CD4-positive, CD25-positive, alpha-beta regulatory T cell (primary cell): Measurements from ENCODE around the gene VASP. TPM values are rescaled to one million over a fixed set of nuclear protein-coding genes. Genes with fewer than 3 reads are reported as not detected.

Experiments
- ATAC-seq, 2 donors: fragments of 150-1000 bp; cut with Tn5 transposase; one replicate each; pipeline ENCODE4 v1.10.0; 2021; ENCODE audit warnings: low read depth in 2 of 2, moderate number of reproducible peaks in 2 of 2, moderate library complexity in 1 of 2
- DNase-seq, 3 donors: peaks; one replicate each; pipeline versions ENCODE4 v3.0.0 to v3.0.0-alpha.2; 2012 to 2022; ENCODE audit warnings: mixed read lengths in 1 of 3
- H3K27ac ChIP-seq: one replicate; pipeline ENCODE4 v1.7.0; 2013; ENCODE audit warnings: mild to moderate bottlenecking, low read length; ENCODE audit not compliant: insufficient read depth, poor library complexity, severe bottlenecking
- H3K27me3 ChIP-seq: one replicate; pipeline ENCODE4 v1.7.0; 2013; ENCODE audit warnings: low read length; ENCODE audit not compliant: control insufficient read depth, insufficient read depth
- H3K36me3 ChIP-seq: one replicate; pipeline ENCODE4 v1.7.0; 2013; ENCODE audit warnings: mild to moderate bottlenecking, low read length, moderate library complexity; ENCODE audit not compliant: control insufficient read depth, insufficient read depth
- H3K4me1 ChIP-seq: 2 replicates; pipeline ENCODE4 v1.7.0; 2013; ENCODE audit warnings: mild to moderate bottlenecking, low read length; ENCODE audit not compliant: insufficient read depth, control insufficient read depth, poor library complexity, severe bottlenecking
- H3K4me3 ChIP-seq: one replicate; pipeline ENCODE4 v1.7.0; 2013; ENCODE audit warnings: low read depth, mild to moderate bottlenecking, low read length, moderate library complexity
- H3K9me3 ChIP-seq, 2 experiments: 1 replicate in 1 of 2; 2 replicates in 1 of 2; pipeline ENCODE4 v1.7.0; 2013; ENCODE audit warnings: low read length in 2 of 2, mild to moderate bottlenecking in 1 of 2, moderate library complexity in 1 of 2; ENCODE audit not compliant: control insufficient read depth in 2 of 2
- H3K27ac Mint-ChIP-seq, 3 donors: one replicate each; pipeline ENCODE4 v1.8.0; 2020 to 2022; ENCODE audit warnings: mild to moderate bottlenecking in 3 of 3, mixed read lengths in 3 of 3, moderate library complexity in 2 of 3
- H3K27me3 Mint-ChIP-seq: one replicate; pipeline ENCODE4 v1.8.0; 2022; ENCODE audit warnings: mild to moderate bottlenecking, mixed read lengths
- H3K36me3 Mint-ChIP-seq: one replicate; pipeline ENCODE4 v1.8.0; 2020; ENCODE audit warnings: mixed read lengths
- H3K4me1 Mint-ChIP-seq, 4 donors: one replicate each; pipeline ENCODE4 v1.8.0; 2020 to 2022; ENCODE audit warnings: mixed read lengths in 4 of 4, mild to moderate bottlenecking in 1 of 4
- H3K4me3 Mint-ChIP-seq, 4 donors: one replicate each; pipeline ENCODE4 v1.8.0; 2020 to 2022; ENCODE audit warnings: mild to moderate bottlenecking in 4 of 4, mixed read lengths in 4 of 4, moderate library complexity in 3 of 4
- H3K9me3 Mint-ChIP-seq, 7 donors: one replicate each; pipeline ENCODE4 v1.8.0; 2020 to 2022; ENCODE audit warnings: mixed read lengths in 7 of 7, mild to moderate bottlenecking in 3 of 7, moderate library complexity in 2 of 7
- polyA plus RNA-seq, 4 donors: library from polyadenylated mRNA; unstranded; fragments of 300-500 nt; fragmentation: Illumina TruSeq; gene quantifications; one replicate each; pipeline ENCODE4 v1.2.3, GENCODE V29; 2021
- total RNA-seq: library from RNA; stranded (reverse); gene quantifications from one replicate; pipeline ENCODE4 v1.2.3, GENCODE V29; 2022

VASP gene
- total and polyA plus RNA-seq, 5 donors from 2014 or later = 40.3 to 115 (median 50.5) TPM

GRCh38 chr19:45558399-45558878 lies 51.2 kb downstream of the VASP start:
- H3K27ac Mint-ChIP-seq = peak overlapping the region in 2 of 3 donors; percentile 34 to 79
- H3K36me3 ChIP-seq = no peaks in the 10 kb centered on the region
- no peak overlapping the region for H3K4me3 Mint-ChIP-seq

GRCh38 chr19:45560038-45560437 lies 52.8 kb downstream of the VASP start:
- ATAC-seq = no peak
- Histone ChIP-seq H3K27me3 (no peaks in the 10 kb centered on the region), H3K4me3 (no peak overlapping the region), H3K36me3 (no peaks in the 10 kb centered on the region), H3K4me1 (peaks cover 9% of the 10 kb centered on the region), H3K9me3 (no peaks in the 10 kb centered on the region), H3K27ac (no peak overlapping the region)
- Mint-ChIP-seq H3K4me3 (no peak overlapping the region), H3K9me3 (no peaks in the 10 kb centered on the region), H3K4me1 (peaks cover 5 to 57% (median 20%) of the 10 kb centered on the region in 4 donors), H3K27me3 (no peaks in the 10 kb centered on the region), H3K36me3 (no peaks in the 10 kb centered on the region), H3K27ac (peak overlapping the region in 2 of 3 donors; percentile 68 to 84)
- no peak for DNase-seq

More at GRCh38 chr19:45558399-45558878, 51.2 kb downstream of the VASP start:
- ATAC-seq (peak; percentile 93 to 94), DNase-seq (peak; percentile 48 to 83 (median 80))
- Histone ChIP-seq H3K4me3 (no peak overlapping the region), H3K27ac (no peak overlapping the region), H3K4me1 (no peaks in the 10 kb centered on the region), H3K27me3 (no peaks in the 10 kb centered on the region), H3K9me3 (no peaks in the 10 kb centered on the region)
- no peaks in the 10 kb centered on the region for H3K9me3 Mint-ChIP-seq
- H3K27me3 Mint-ChIP-seq = no peaks in the 10 kb centered on the region
- no peaks in the 10 kb centered on the region for H3K36me3 Mint-ChIP-seq
- peaks cover 5 to 46% (median 16%) of the 10 kb centered on the region in 4 donors for H3K4me1 Mint-ChIP-seq

GRCh38 chr19:45560686-45561085 lies 53.4 kb downstream of the VASP start:
- Histone ChIP-seq H3K4me1 (peaks cover 9% of the 10 kb centered on the region), H3K27me3 (no peaks in the 10 kb centered on the region), H3K9me3 (no peaks in the 10 kb centered on the region), H3K36me3 (no peaks in the 10 kb centered on the region), H3K27ac (no peak overlapping the region), H3K4me3 (no peak overlapping the region)
- Mint-ChIP-seq H3K36me3 (no peaks in the 10 kb centered on the region), H3K9me3 (no peaks in the 10 kb centered on the region), H3K4me1 (peaks cover 5 to 57% (median 20%) of the 10 kb centered on the region in 4 donors), H3K27ac (peak overlapping the region; percentile 70 to 87 (median 84)), H3K27me3 (no peaks in the 10 kb centered on the region), H3K4me3 (peak overlapping the region in 1 of 4 donors; percentile 59)
- DNase-seq (no peak), ATAC-seq (no peak)

GRCh38 chr19:45564131-45564780 lies 57.0 kb downstream of the VASP start:
- peaks cover 9% of the 10 kb centered on the region for H3K4me1 ChIP-seq
- H3K9me3 Mint-ChIP-seq = no peaks in the 10 kb centered on the region
- no peak overlapping the region for H3K4me3 ChIP-seq
- no peaks in the 10 kb centered on the region for H3K27me3 Mint-ChIP-seq
- H3K36me3 Mint-ChIP-seq = no peaks in the 10 kb centered on the region
- no peak overlapping the region for H3K4me3 Mint-ChIP-seq
- peak overlapping the region; percentile 83 to 95 (median 92) for H3K27ac Mint-ChIP-seq
- no peaks in the 10 kb centered on the region for H3K9me3 ChIP-seq
- DNase-seq (no peak), ATAC-seq (no peak)
- no peak overlapping the region for H3K27ac ChIP-seq
- no peaks in the 10 kb centered on the region for H3K36me3 ChIP-seq
- no peaks in the 10 kb centered on the region for H3K27me3 ChIP-seq
- peaks cover 8 to 41% (median 16%) of the 10 kb centered on the region in 4 donors for H3K4me1 Mint-ChIP-seq

- H3K36me3 ChIP-seq = no peaks in the 10 kb centered on the region
- no peaks in the 10 kb centered on the region for H3K9me3 Mint-ChIP-seq
- no peaks in the 10 kb centered on the region for H3K9me3 ChIP-seq
- no peak overlapping the region for H3K4me3 ChIP-seq
- H3K27ac ChIP-seq = no peak overlapping the region
- peak overlapping the region in 1 of 3 donors; percentile 71 for H3K27ac Mint-ChIP-seq
- DNase-seq (no peak), ATAC-seq (no peak)
- H3K4me1 Mint-ChIP-seq = peaks cover 13 to 31% (median 21%) of the 10 kb centered on the region in 4 donors
- no peaks in the 10 kb centered on the region for H3K27me3 Mint-ChIP-seq
- H3K27me3 ChIP-seq = no peaks in the 10 kb centered on the region
- H3K4me3 Mint-ChIP-seq = no peak overlapping the region
- H3K4me1 ChIP-seq = peaks cover 9% of the 10 kb centered on the region
- H3K36me3 Mint-ChIP-seq = peaks cover 3% of the 10 kb centered on the region
These were observed 60.3 kb downstream of the VASP start for GRCh38 chr19:45567609-45568008.

- peaks cover 6% of the 10 kb centered on the region for H3K36me3 Mint-ChIP-seq
- H3K27ac Mint-ChIP-seq = no peak overlapping the region
- ATAC-seq = no peak
These were observed 61.5 kb downstream of the VASP start for GRCh38 chr19:45568732-45569131.

GRCh38 chr19:45569619-45570421 lies 62.5 kb downstream of the VASP start:
- no peaks in the 10 kb centered on the region for H3K36me3 ChIP-seq
- H3K9me3 ChIP-seq = no peaks in the 10 kb centered on the region
- ATAC-seq (peak in 1 of 2 donors; percentile 48), DNase-seq (peak; percentile 22 to 50 (median 45))
- H3K4me1 ChIP-seq = no peaks in the 10 kb centered on the region
- H3K9me3 Mint-ChIP-seq = no peaks in the 10 kb centered on the region
- H3K36me3 Mint-ChIP-seq = peaks cover 7% of the 10 kb centered on the region
- no peak overlapping the region for H3K27ac ChIP-seq
- H3K4me3 Mint-ChIP-seq = no peak overlapping the region
- peaks cover 9 to 14% (median 11%) of the 10 kb centered on the region in 4 donors for H3K4me1 Mint-ChIP-seq
- H3K4me3 ChIP-seq = no peak overlapping the region
- H3K27me3 ChIP-seq = no peaks in the 10 kb centered on the region
- H3K27me3 Mint-ChIP-seq = no peaks in the 10 kb centered on the region
- peak overlapping the region in 2 of 3 donors; percentile 52 to 87 for H3K27ac Mint-ChIP-seq

More at GRCh38 chr19:45568732-45569131, 61.5 kb downstream of the VASP start:
- Histone ChIP-seq H3K27me3 (no peaks in the 10 kb centered on the region), H3K27ac (no peak overlapping the region), H3K4me3 (no peak overlapping the region), H3K36me3 (no peaks in the 10 kb centered on the region), H3K4me1 (peaks cover 8% of the 10 kb centered on the region), H3K9me3 (no peaks in the 10 kb centered on the region)
- H3K4me1 Mint-ChIP-seq = peaks cover 9 to 19% (median 15%) of the 10 kb centered on the region in 4 donors
- no peaks in the 10 kb centered on the region for H3K27me3 Mint-ChIP-seq
- no peak for DNase-seq
- no peak overlapping the region for H3K4me3 Mint-ChIP-seq
- H3K9me3 Mint-ChIP-seq = no peaks in the 10 kb centered on the region
